AG04450 (cell line): Measurements from ENCODE around the gene SLC44A1. TPM values are rescaled to one million over a fixed set of nuclear protein-coding genes. Genes with fewer than 3 reads are reported as not detected.
A peak's percentile ranks its signal among the peaks of the same experiment; 100 is the strongest.

Experiments used
- CTCF ChIA-PET: fragments of 300-600, 350-600 bp; formaldehyde crosslinking; extraction: SDS; loops from one replicate; lab custom pipeline; 2022; ENCODE audit warnings: antibody characterized with exemption, inconsistent platforms; lab: Charles Lee
- POLR2A ChIA-PET: fragments of 350-600 bp; formaldehyde crosslinking; extraction: SDS; loops from one replicate; lab custom pipeline; 2021; ENCODE audit warnings: antibody characterized with exemption, inconsistent platforms; lab: Yijun Ruan, JAX
- DNase-seq: peaks from one replicate; pipeline ENCODE4 v3.0.0-alpha.2; 2011; ENCODE audit warnings: low read depth, low spot score
- H3K27ac ChIP-seq: one replicate; pipeline ENCODE4 v1.5.1; 2012; ENCODE audit warnings: low read depth, low read length, control low read depth
- H3K27me3 ChIP-seq: one replicate; pipeline ENCODE4 v1.6.0; 2012; ENCODE audit warnings: low read length; ENCODE audit not compliant: control insufficient read depth, insufficient read depth
- H3K4me3 ChIP-seq: 2 replicates; pipeline ENCODE4 v1.5.1; 2011; ENCODE audit warnings: mild to moderate bottlenecking, low read depth, low read length, control low read depth
- H3K9me3 ChIP-seq: 2 replicates; pipeline ENCODE4 v1.5.1; 2012; ENCODE audit warnings: low read length; ENCODE audit not compliant: control insufficient read depth, insufficient read depth
- polyA minus RNA-seq: library from RNA; depleted of rRNA, polyadenylated mRNA; stranded (reverse); fragments of >200 nt; gene quantifications from 2 replicates; pipeline ENCODE4 v1.2.3, GENCODE V29; 2011; rRNA and poly(A)+ RNA removed
- polyA plus RNA-seq: library from polyadenylated mRNA; depleted of rRNA; stranded (reverse); fragments of >200 nt; gene quantifications from 2 replicates; pipeline ENCODE4 v1.2.3, GENCODE V29; 2011; rRNA removed
- TF ChIP-seq, protein P1 (sequence below): IDR thresholded peaks from 2 replicates; pipeline ENCODE4 v1.5.1; 2011; ENCODE audit warnings: low read depth, low read length, control low read depth, inconsistent platforms

The SLC44A1 gene
- polyA plus RNA-seq (15.6 and 16.6 TPM in 2 replicates), polyA minus RNA-seq (21.7 and 31.9 TPM in 2 replicates)

DNA sequence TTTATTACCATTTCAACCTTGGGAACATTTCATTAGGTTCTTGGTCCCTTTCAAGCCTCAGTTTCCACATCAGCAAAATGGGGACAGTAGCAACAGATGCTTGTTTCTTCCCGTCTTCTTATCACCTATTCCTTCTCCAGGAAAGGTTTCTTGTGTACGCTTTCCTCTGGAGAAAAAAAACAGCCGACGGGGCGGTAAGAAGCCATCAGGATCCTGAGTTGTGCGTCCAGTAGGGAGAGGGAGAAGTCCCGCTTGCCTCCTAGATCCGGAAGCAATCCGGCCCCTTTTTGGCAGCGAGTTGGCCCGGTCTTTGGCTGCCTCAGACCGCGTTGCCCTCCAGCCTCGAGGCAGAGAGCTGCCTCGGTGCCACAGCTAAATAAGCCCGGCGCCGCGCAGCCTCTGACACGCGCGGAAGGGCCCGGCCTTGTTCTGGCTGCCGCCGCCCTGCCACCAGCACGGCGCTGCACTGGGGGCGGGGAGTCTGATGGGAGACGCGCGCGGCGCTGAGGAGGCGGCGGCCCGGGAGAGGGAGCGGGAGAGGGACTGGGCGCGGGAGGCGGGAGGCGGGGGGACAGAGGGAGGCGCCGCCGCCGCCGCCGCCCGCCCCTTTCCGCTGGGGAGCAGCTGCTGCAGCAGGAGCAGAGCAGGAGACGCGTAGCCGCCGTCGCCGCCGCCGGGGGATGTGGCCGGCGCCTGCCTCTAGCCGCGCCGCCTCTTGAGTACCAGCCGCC is at the start of gene SLC44A1:
Gene SLC44A1 (plus strand): TSS at position 649 of the 731 bp plus-strand sequence. CDS start 218 bp downstream, outside the sequence.
- Histone ChIP-seq H3K27ac (peak within 1 kb of the TSS; percentile 67), H3K27me3 (no peaks in the 10 kb centered on the region), H3K9me3 (no peaks in the 10 kb centered on the region; the same call in 1 of the 2 replicates), H3K4me3 (peak within 1 kb of the TSS; percentile 84)
- POLR2A ChIA-PET, result interaction anchor here (0.7 to 1.8 kb wide), 10 partner anchors 9 to 496 kb away, joined by 3 to 7 read pairs (median 4); no protein-coding TSS in a partner anchor
- peak; percentile 85 for DNase-seq
- CTCF ChIA-PET, result interaction anchor here (1.0 to 1.2 kb wide), 2 partner anchors 55 to 381 kb away, joined by 3 to 4 read pairs; no protein-coding TSS in a partner anchor
- TF ChIP-seq, protein P1, sequence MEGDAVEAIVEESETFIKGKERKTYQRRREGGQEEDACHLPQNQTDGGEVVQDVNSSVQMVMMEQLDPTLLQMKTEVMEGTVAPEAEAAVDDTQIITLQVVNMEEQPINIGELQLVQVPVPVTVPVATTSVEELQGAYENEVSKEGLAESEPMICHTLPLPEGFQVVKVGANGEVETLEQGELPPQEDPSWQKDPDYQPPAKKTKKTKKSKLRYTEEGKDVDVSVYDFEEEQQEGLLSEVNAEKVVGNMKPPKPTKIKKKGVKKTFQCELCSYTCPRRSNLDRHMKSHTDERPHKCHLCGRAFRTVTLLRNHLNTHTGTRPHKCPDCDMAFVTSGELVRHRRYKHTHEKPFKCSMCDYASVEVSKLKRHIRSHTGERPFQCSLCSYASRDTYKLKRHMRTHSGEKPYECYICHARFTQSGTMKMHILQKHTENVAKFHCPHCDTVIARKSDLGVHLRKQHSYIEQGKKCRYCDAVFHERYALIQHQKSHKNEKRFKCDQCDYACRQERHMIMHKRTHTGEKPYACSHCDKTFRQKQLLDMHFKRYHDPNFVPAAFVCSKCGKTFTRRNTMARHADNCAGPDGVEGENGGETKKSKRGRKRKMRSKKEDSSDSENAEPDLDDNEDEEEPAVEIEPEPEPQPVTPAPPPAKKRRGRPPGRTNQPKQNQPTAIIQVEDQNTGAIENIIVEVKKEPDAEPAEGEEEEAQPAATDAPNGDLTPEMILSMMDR, result no peak

DNA sequence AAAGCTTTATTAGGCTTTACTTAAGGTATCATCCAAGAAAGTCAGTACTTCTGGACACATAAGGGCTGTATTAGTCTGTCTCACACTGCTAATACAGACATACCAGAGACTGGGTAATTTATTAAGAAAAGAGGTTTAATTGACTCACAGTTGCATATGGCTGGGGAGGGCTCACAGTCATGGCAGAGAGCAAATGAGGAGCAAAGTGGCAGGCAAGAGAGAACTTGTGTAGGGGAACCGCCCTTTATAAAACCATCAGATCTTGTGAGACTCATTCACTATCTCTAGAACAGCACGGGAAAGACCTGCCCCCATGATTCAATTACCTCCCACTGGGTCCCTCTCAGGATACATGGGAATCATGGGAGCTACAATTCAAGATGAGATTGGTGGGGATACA is 49.2 kb upstream of the SLC44A1 start:
- TF ChIP-seq, protein P1, result no peak
- ChIA-PET CTCF (interaction anchor here (0.5 kb wide), 1 partner anchor 26 kb away, joined by 5 read pairs; no protein-coding TSS in a partner anchor), POLR2A (no interaction called here)
- Histone ChIP-seq H3K4me3 (no peak overlapping the region), H3K9me3 (no peaks in the 10 kb centered on the region), H3K27me3 (no peaks in the 10 kb centered on the region), H3K27ac (no peak overlapping the region)
- DNase-seq, result no peak

DNA sequence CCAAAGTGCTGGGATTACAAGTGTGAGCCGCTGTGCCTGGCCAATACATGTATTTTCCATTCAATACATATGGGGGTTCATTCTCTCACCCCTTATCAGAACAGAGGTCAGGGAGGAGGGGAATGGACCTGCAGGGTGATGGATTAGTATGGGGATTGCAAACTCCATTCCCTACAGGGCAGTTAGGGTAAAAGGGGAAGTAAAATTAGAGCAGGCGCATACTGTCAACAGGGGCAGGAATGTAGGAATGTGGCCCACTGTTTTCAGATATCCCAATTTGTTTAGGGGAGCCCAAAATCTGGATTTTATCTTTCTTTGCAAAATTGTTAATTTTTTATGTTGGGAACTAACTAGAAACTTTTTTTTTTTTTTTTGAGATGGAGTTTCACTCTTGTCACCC is 46.4 kb upstream of the SLC44A1 start:
- Histone ChIP-seq H3K9me3 (no peaks in the 10 kb centered on the region), H3K27me3 (no peaks in the 10 kb centered on the region), H3K27ac (no peak overlapping the region), H3K4me3 (no peak overlapping the region)
- ChIA-PET POLR2A (no interaction called here), CTCF (no interaction called here)
- TF ChIP-seq, protein P1, result no peak
- no peak for DNase-seq

DNA sequence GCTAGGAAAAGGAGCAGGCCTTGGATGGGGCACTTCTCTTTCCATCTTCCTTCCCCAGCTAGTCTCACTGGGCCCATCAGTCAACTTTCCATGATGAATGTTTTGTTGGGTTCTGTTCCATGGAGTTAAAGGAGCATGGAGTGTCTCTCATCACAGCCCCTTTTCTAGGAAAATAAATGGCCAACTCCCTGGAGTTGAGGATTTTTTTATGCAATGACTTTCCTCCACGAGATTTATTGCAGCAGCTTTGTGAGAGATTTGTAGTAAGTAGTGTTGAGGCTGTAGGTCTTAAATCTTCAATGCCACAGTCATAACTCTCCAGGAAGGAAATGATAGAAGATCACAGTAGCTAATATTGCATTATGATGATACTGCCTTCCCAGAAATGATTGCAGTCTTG is 45.6 kb upstream of the SLC44A1 start:
- ChIA-PET CTCF (no interaction called here), POLR2A (no interaction called here)
- no peak for DNase-seq

More for the DNA sequence above, 45.6 kb upstream of the SLC44A1 start:
- Histone ChIP-seq H3K4me3 (no peak overlapping the region), H3K9me3 (no peaks in the 10 kb centered on the region), H3K27ac (no peak overlapping the region), H3K27me3 (no peaks in the 10 kb centered on the region)
- TF ChIP-seq, protein P1, result no peak
